Omental fat pad (tissue), 4 donors: ENCODE data around the gene HDGFL2. TPM values are rescaled to one million over a fixed set of nuclear protein-coding genes. Genes with fewer than 3 reads are reported as not detected.

Source experiments
- ATAC-seq: fragments of 150-250 bp; one replicate; pipeline ENCODE4 v1.9.1; 2016; ENCODE audit warnings: mild to moderate bottlenecking, moderate library complexity; ENCODE audit not compliant: low FRiP score
- DNase-seq: peaks from one replicate; pipeline ENCODE4 v3.0.0-alpha.2; 2019; ENCODE audit warnings: low spot score
- total RNA-seq, 4 donors: library from RNA; depleted of rRNA; stranded (reverse); fragments of >200 nt; gene quantifications; one replicate each; pipeline ENCODE4 v1.1.0, GENCODE V29; 2016
- TF ChIP-seq, protein P1 (sequence below), 3 donors: fragments of 450-650 bp; IDR thresholded peaks; one replicate each; pipeline ENCODE4 v1.5.1; 2016 to 2017; ENCODE audit warnings: antibody characterized with exemption in 3 of 3, mild to moderate bottlenecking in 3 of 3, moderate library complexity in 2 of 3

HDGFL2 gene
- total RNA-seq, 4 donors from 2014 or later: 17.3 to 40.8 (median 25.2) TPM

DNA sequence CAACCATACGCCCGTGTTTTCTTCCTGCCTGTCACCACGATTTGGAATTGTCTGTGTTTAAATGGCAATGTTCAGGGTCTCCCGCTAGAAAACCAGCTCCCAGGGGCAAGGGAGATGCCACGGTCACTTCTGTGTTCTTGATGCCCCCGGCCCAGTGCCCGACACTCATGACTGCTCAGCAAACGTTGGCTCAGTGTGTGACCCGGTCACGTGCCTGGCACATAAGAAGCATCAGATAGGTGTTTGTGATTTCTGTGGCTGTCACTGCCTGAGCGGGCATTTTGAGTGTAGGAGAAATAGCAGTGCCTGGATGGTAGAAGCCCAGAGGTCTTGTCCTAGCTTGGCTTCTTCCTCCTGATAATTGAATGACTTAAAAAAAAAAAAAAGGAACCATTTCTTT lies 15.5 kb downstream of the HDGFL2 start:
- ATAC-seq (no peak), DNase-seq (no peak)
- TF ChIP-seq, protein P1, sequence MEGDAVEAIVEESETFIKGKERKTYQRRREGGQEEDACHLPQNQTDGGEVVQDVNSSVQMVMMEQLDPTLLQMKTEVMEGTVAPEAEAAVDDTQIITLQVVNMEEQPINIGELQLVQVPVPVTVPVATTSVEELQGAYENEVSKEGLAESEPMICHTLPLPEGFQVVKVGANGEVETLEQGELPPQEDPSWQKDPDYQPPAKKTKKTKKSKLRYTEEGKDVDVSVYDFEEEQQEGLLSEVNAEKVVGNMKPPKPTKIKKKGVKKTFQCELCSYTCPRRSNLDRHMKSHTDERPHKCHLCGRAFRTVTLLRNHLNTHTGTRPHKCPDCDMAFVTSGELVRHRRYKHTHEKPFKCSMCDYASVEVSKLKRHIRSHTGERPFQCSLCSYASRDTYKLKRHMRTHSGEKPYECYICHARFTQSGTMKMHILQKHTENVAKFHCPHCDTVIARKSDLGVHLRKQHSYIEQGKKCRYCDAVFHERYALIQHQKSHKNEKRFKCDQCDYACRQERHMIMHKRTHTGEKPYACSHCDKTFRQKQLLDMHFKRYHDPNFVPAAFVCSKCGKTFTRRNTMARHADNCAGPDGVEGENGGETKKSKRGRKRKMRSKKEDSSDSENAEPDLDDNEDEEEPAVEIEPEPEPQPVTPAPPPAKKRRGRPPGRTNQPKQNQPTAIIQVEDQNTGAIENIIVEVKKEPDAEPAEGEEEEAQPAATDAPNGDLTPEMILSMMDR (IDR thresholded peaks at IDR 0.05): no peak

DNA sequence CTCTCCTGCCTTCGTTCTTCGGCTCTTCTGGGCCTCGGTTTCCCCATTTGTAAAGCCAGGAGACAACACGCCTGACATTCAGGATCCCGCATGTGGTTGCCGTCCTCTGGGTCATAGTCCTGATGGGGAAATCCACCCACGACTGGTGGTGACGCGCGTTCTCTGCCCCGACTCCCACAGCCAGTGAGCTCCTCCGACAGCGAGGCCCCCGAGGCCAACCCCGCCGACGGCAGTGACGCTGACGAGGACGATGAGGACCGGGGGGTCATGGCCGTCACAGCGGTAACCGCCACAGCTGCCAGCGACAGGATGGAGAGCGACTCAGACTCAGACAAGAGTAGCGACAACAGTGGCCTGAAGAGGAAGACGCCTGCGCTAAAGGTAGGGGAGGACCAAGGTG lies 16.4 kb downstream of the HDGFL2 start:
- TF ChIP-seq, protein P1 (IDR thresholded peaks at IDR 0.05): no peak
- ATAC-seq (no peak), DNase-seq (no peak)

DNA sequence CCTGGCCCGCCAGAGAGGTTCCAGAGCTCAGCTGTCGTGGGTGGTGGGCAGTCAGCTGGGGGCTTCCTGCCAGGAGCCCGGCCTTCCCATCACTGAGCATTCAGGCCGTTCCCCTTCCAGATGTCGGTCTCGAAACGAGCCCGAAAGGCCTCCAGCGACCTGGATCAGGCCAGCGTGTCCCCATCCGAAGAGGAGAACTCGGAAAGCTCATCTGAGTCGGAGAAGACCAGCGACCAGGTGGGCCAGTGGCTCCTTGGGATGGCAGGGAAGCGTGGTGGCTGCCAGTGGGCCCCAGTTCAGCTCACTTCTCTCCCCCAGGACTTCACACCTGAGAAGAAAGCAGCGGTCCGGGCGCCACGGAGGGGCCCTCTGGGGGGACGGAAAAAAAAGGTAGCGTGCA lies 19.3 kb downstream of the HDGFL2 start:
- TF ChIP-seq, protein P1 (IDR thresholded peaks at IDR 0.05): no peak
- no peak for DNase-seq
- no peak for ATAC-seq

DNA sequence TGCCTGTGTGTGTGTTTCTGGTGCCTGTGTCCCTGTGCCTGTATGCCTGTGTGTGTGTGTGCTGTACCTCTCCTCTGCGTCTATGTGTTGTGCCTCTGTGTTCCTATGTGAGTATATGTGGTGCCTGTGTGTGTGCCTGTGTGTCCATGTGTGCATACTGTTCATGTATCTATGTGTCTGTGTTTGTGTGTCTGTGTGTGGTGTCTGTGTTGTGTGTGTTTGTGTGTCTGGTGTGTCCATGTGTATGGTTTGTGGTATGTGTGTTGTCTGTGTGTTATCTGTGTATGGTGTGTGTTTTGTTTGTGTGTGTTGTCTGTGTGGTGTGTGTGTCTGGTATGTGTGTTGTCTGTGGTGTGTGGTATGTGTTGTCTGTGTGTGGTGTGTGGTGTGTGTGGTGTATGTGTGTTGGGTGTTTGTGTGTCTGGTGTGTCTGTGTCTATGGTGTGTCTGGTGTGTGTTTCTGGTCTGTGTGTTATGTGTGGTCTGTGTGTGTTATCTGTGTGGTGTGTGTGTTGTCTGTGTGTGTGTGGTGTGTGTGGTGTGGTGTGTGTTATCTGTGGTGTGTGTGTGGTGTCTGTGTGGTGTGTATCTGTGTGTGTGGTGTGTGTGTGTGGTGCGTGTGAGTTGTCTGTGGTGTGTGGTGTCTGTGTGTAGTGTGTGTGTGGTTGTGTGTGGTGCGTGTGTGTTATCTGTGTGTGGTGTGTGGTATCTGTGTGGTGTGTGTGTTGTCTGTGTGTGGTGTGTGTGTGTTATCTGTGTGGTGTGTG lies 20.4 kb downstream of the HDGFL2 start:
- TF ChIP-seq, protein P1 (IDR thresholded peaks at IDR 0.05): no peak
- DNase-seq (no peak), ATAC-seq (no peak)

DNA sequence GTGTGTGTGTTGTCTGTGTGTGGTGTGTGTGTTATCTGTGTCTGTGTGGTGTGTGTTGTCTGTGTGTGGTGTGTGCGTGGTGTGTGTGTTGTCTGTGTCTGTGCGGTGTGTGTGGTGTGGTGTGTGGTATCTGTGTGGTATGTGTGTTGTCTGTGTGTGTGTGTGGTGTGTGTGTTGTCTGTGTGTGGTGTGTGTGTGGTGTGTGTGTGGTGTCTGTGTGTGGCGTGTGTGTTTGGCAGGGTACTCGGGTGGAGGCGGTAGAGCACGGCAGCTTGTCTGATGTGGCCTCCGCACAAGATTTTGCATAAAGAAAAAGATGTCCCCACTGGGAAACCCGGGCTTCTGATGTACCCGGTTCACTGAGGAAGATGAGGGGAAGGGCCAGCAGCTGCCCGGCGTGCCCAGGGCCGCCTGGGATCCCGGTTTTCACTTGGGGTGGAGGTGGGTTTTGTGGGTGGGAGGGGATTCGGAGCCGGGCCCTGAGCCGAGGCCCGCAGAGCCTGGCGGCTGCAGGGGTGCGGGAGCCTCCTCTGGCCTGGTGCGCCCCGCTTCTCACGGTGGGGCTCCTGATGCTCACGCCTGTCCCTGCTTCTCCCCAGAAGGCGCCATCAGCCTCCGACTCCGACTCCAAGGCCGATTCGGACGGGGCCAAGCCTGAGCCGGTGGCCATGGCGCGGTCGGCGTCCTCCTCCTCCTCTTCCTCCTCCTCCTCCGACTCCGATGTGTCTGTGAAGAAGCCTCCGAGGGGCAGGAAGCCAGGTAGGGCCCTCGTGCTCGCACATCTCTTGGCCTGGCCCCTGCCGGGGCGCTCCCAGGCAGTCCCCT lies 21.2 kb downstream of the HDGFL2 start:
- TF ChIP-seq, protein P1 (IDR thresholded peaks at IDR 0.05): no peak
- DNase-seq (no peak), ATAC-seq (no peak)

DNA sequence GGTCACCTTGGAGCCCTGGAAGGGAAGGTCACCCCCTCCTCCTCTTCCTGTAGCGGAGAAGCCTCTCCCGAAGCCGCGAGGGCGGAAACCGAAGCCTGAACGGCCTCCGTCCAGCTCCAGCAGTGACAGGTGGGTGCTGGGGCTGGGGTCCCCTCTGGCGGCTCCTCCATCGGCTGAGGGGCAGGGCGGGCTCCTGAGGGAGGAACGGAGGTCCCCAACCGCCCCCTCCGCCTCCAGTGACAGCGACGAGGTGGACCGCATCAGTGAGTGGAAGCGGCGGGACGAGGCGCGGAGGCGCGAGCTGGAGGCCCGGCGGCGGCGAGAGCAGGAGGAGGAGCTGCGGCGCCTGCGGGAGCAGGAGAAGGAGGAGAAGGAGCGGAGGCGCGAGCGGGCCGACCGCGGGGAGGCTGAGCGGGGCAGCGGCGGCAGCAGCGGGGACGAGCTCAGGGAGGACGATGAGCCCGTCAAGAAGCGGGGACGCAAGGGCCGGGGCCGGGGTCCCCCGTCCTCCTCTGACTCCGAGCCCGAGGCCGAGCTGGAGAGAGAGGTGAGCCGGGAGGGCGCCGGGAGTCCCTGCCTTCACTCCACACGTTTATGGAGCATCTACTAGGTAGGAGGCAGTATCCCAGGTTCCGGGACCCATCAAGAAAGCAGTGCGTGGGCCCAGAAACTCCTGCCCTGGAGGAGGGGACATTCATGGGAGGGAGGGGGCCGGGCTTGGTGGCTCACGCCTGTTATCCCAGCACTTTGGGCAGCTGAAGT lies 22.0 kb downstream of the HDGFL2 start:
- DNase-seq (no peak), ATAC-seq (no peak)
- TF ChIP-seq, protein P1 (IDR thresholded peaks at IDR 0.05): no peak
